Activated B cell treated with CpG ODN at 0.5 μM for 24 hours (primary cell): ENCODE measurements around the gene PDE1A. TPM values are rescaled to one million over a fixed set of nuclear protein-coding genes. Genes with fewer than 3 reads are reported as not detected.

Experiments
- ATAC-seq: fragments of 200-7000 bp; cut with Tn5 transposase; one replicate; pipeline ENCODE4 v1.10.0; 2021; ENCODE audit warnings: low read depth, mild to moderate bottlenecking, moderate library complexity
- CTCF ChIA-PET: fragments of 350-600 bp; sonication (Branson Sonifier 250); formaldehyde crosslinking; loops from one replicate; lab custom pipeline; 2021; ENCODE audit warnings: antibody characterized with exemption; lab: Charles Lee
- POLR2A ChIA-PET: fragments of 350-600 bp; sonication (Branson Sonifier 250); formaldehyde crosslinking; loops from one replicate; lab custom pipeline; 2021; ENCODE audit warnings: antibody characterized with exemption; lab: Charles Lee
- DNase-seq: peaks from one replicate; pipeline ENCODE4 v3.0.0; 2022
- H3K27ac Mint-ChIP-seq: one replicate; pipeline ENCODE4 v1.8.0; 2020; ENCODE audit warnings: mixed read lengths
- H3K27me3 Mint-ChIP-seq: one replicate; pipeline ENCODE4 v1.8.0; 2021; ENCODE audit warnings: mixed read lengths
- H3K36me3 Mint-ChIP-seq: one replicate; pipeline ENCODE4 v1.8.0; 2021; ENCODE audit warnings: low read depth, mixed read lengths
- H3K4me1 Mint-ChIP-seq: one replicate; pipeline ENCODE4 v1.8.0; 2021; ENCODE audit warnings: mixed read lengths
- H3K4me3 Mint-ChIP-seq: one replicate; pipeline ENCODE4 v1.8.0; 2020; ENCODE audit warnings: mild to moderate bottlenecking, mixed read lengths
- H3K9me3 Mint-ChIP-seq: one replicate; pipeline ENCODE4 v1.8.0; 2020; ENCODE audit warnings: mixed read lengths
- CTCF ChIP-seq: fragments of 200-600 bp; IDR thresholded peaks from one replicate; pipeline ENCODE4 v1.8.0; 2022; ENCODE audit warnings: antibody characterized with exemption, mild to moderate bottlenecking
- intact Hi-C: fragments of 100-400 bp; cut with micrococcal nuclease; formaldehyde crosslinking; loops from one replicate; pipeline ENCODE4 v1.15.1; 2024
- total RNA-seq: library from RNA; stranded (reverse); gene quantifications from 2 replicates; pipeline ENCODE4 v1.2.3, GENCODE V29; 2022

Gene PDE1A
- total RNA-seq, 1 donor from 2014 or later, result not detected

GRCh38 chr2:182187130-182187529 is 239.7 kb downstream of the PDE1A start:
- peaks cover 1% of the 10 kb centered on the region for H3K27me3 Mint-ChIP-seq
- DNase-seq (no peak), ATAC-seq (no peak)
- CTCF ChIA-PET, result interaction anchor here (0.9 to 4.2 kb wide), 4 partner anchors 457 to 793 kb away, joined by 3 to 60 read pairs (median 6); no protein-coding TSS in a partner anchor
- no peak overlapping the region for H3K4me3 Mint-ChIP-seq
- H3K4me1 Mint-ChIP-seq, result no peaks in the 10 kb centered on the region
- TF ChIP-seq CTCF, result no peak
- H3K27ac Mint-ChIP-seq, result no peak overlapping the region
- intact Hi-C loops, result no loop called here
- POLR2A ChIA-PET, result no interaction called here
- H3K36me3 Mint-ChIP-seq, result no peaks in the 10 kb centered on the region
- peaks cover 5% of the 10 kb centered on the region for H3K9me3 Mint-ChIP-seq

- Mint-ChIP-seq H3K27ac (no peak overlapping the region), H3K4me3 (no peak overlapping the region), H3K4me1 (no peaks in the 10 kb centered on the region), H3K36me3 (no peaks in the 10 kb centered on the region), H3K9me3 (peaks cover 5% of the 10 kb centered on the region), H3K27me3 (peaks cover 2% of the 10 kb centered on the region)
- DNase-seq (no peak), ATAC-seq (no peak)
- POLR2A ChIA-PET, result no interaction called here
- intact Hi-C loops, result loop anchor here (1.0 kb wide), 2 partner anchors 464 to 794 kb away; no protein-coding TSS in a partner anchor
- TF ChIP-seq CTCF, result peak; percentile 42
- CTCF ChIA-PET, result interaction anchor here (1.0 to 4.2 kb wide), 4 partner anchors 463 to 794 kb away, joined by 3 to 60 read pairs (median 6); no protein-coding TSS in a partner anchor
These were observed 240.6 kb downstream of the PDE1A start for GRCh38 chr2:182186132-182186735.

GRCh38 chr2:182182436-182182835 is 244.4 kb downstream of the PDE1A start:
- ChIA-PET POLR2A (no interaction called here), CTCF (no interaction called here)
- Mint-ChIP-seq H3K27me3 (peaks cover 8% of the 10 kb centered on the region), H3K4me3 (no peak overlapping the region), H3K9me3 (peaks cover 5% of the 10 kb centered on the region), H3K4me1 (no peaks in the 10 kb centered on the region), H3K27ac (no peak overlapping the region), H3K36me3 (no peaks in the 10 kb centered on the region)
- ATAC-seq (no peak), DNase-seq (no peak)
- TF ChIP-seq CTCF, result no peak
- intact Hi-C loops, result no loop called here

- Mint-ChIP-seq H3K4me1 (no peaks in the 10 kb centered on the region), H3K27me3 (peaks cover 8% of the 10 kb centered on the region), H3K36me3 (no peaks in the 10 kb centered on the region), H3K4me3 (no peak overlapping the region), H3K9me3 (peaks cover 5% of the 10 kb centered on the region), H3K27ac (no peak overlapping the region)
- POLR2A ChIA-PET, result no interaction called here
- ATAC-seq (no peak), DNase-seq (no peak)
- intact Hi-C loops, result no loop called here
- CTCF ChIA-PET, result no interaction called here
- TF ChIP-seq CTCF, result no peak
These were observed 245.5 kb downstream of the PDE1A start for GRCh38 chr2:182181381-182181780.

GRCh38 chr2:182179176-182179575 is 247.7 kb downstream of the PDE1A start:
- TF ChIP-seq CTCF, result no peak
- intact Hi-C loops, result no loop called here
- Mint-ChIP-seq H3K27me3 (peaks cover 8% of the 10 kb centered on the region), H3K27ac (no peak overlapping the region), H3K36me3 (no peaks in the 10 kb centered on the region), H3K4me1 (no peaks in the 10 kb centered on the region), H3K4me3 (no peak overlapping the region), H3K9me3 (peaks cover 5% of the 10 kb centered on the region)
- ChIA-PET POLR2A (no interaction called here), CTCF (interaction anchor here (1.7 kb wide), 1 partner anchor 801 kb away, joined by 5 read pairs; no protein-coding TSS in a partner anchor)
- DNase-seq (no peak), ATAC-seq (no peak)
